ENCODE results near the gene PCOLCE2.

DNA sequence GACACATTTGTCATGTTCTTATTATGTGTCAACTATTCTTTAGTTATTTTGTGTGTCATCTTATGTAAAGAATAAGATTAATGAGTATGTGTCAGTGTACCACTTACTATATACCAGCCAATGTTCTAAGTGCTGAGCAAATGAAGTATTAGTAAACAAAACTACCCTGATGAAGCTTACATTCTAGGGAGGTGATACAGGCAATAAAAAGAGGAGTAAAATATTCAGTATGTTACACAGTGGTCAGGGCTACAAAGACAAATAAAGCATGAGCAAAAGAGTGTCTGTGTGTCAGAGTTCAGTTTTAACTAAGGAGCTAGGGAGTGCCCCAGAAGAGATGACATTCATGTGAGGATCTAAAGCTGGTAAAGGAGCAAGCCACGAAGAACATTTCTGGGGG lies 86.0 kb downstream of the PCOLCE2 start:
- TF ChIP-seq, protein P1, sequence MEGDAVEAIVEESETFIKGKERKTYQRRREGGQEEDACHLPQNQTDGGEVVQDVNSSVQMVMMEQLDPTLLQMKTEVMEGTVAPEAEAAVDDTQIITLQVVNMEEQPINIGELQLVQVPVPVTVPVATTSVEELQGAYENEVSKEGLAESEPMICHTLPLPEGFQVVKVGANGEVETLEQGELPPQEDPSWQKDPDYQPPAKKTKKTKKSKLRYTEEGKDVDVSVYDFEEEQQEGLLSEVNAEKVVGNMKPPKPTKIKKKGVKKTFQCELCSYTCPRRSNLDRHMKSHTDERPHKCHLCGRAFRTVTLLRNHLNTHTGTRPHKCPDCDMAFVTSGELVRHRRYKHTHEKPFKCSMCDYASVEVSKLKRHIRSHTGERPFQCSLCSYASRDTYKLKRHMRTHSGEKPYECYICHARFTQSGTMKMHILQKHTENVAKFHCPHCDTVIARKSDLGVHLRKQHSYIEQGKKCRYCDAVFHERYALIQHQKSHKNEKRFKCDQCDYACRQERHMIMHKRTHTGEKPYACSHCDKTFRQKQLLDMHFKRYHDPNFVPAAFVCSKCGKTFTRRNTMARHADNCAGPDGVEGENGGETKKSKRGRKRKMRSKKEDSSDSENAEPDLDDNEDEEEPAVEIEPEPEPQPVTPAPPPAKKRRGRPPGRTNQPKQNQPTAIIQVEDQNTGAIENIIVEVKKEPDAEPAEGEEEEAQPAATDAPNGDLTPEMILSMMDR (IDR thresholded peaks at IDR 0.05) = no peak
- TF ChIP-seq POLR2A (IDR thresholded peaks at IDR 0.05; ENCODE audit: low read depth) (no peak), POLR2AphosphoS5 (IDR thresholded peaks at IDR 0.05) (no peak), EP300 (IDR thresholded peaks at IDR 0.05) (no peak)
